K562 (cell line): Measurements from ENCODE around the gene BNIPL. TPM values are rescaled to one million over a fixed set of nuclear protein-coding genes. Genes with fewer than 3 reads are reported as not detected.
A peak's percentile ranks its signal among the peaks of the same experiment; 100 is the strongest.

ENCODE experiments used
- BHLHE40 ChIP-seq: IDR thresholded peaks from 2 replicates; pipeline ENCODE4 v1.6.1; 2011; ENCODE audit warnings: low read length, improper control_type of control experiment
- CAMTA2 ChIP-seq: fragments of 250-450 bp; sonication (Bioruptor Pico); conservative IDR thresholded peaks from 2 replicates; pipeline ENCODE4 v1.5.1; 2022
- CTCF ChIP-seq, 3 experiments: IDR thresholded peaks in 2 of 3; conservative IDR thresholded peaks in 1 of 3; 2 replicates each; pipeline ENCODE4 v1.5.1; 2011 to 2012; ENCODE audit warnings: low read length in 3 of 3, mild to moderate bottlenecking in 3 of 3, control low read depth in 2 of 3, improper control_type of control experiment in 1 of 3, inconsistent platforms in 1 of 3, low read depth in 1 of 3, mixed read lengths in 1 of 3, moderate library complexity in 1 of 3; ENCODE audit not compliant: insufficient read depth in 2 of 3
- E2F4 ChIP-seq: sonication (generic); formaldehyde crosslinking; IDR thresholded peaks from 2 replicates; pipeline ENCODE4 v1.8.0; 2022; ENCODE audit warnings: mild to moderate bottlenecking, low read depth, missing genetic modification reagents
- E2F8 ChIP-seq: fragments of 450-650 bp; IDR thresholded peaks from 2 replicates; pipeline ENCODE4 v1.7.1; 2018; ENCODE audit warnings: mild to moderate bottlenecking, low read depth; ENCODE audit not compliant: partially characterized antibody
- EHMT2 ChIP-seq: fragments of 450-650 bp; IDR thresholded peaks from 2 replicates; pipeline ENCODE4 v1.6.1; 2018; ENCODE audit warnings: antibody characterized with exemption
- GABPB2 ChIP-seq: fragments of 250-450 bp; sonication (Bioruptor Pico); conservative IDR thresholded peaks from 2 replicates; pipeline ENCODE4 v1.5.1; 2021; ENCODE audit warnings: mild to moderate bottlenecking
- HDAC2 ChIP-seq: fragments of 450-650 bp; IDR thresholded peaks from 2 replicates; pipeline ENCODE4 v1.6.1; 2016; ENCODE audit warnings: mild to moderate bottlenecking
- HLTF ChIP-seq: fragments of 450-650 bp; IDR thresholded peaks from 2 replicates; pipeline ENCODE4 v1.6.1; 2016
- LARP7 ChIP-seq: fragments of 450-650 bp; IDR thresholded peaks from 2 replicates; pipeline ENCODE4 v1.6.1; 2016
- MEF2D ChIP-seq: conservative IDR thresholded peaks from 2 replicates; pipeline ENCODE4 v1.6.1; 2016; ENCODE audit warnings: low read depth, missing genetic modification characterization, missing compliant biosample characterization
- PYGO2 ChIP-seq: fragments of 450-650 bp; IDR thresholded peaks from 2 replicates; pipeline ENCODE4 v1.6.1; 2016; ENCODE audit warnings: mild to moderate bottlenecking, missing genetic modification characterization, moderate library complexity, missing compliant biosample characterization
- RBM14 ChIP-seq: fragments of 200-400 bp; formaldehyde crosslinking; IDR thresholded peaks from 2 replicates; pipeline ENCODE4 v1.6.1; 2018; ENCODE audit warnings: low read depth, mild to moderate bottlenecking, low read length, moderate library complexity, borderline replicate concordance; ENCODE audit not compliant: insufficient read depth
- VEZF1 ChIP-seq: fragments of 200-800 bp; sonication (Bioruptor generic); IDR thresholded peaks from 2 replicates; pipeline ENCODE4 v1.6.1; 2017; ENCODE audit warnings: missing genetic modification characterization, missing compliant biosample characterization
- ZNF263 ChIP-seq: sonication (generic); formaldehyde crosslinking; IDR thresholded peaks from 2 replicates; pipeline ENCODE4 v1.8.0; 2022; ENCODE audit warnings: mild to moderate bottlenecking, missing genetic modification reagents, borderline replicate concordance
- ZNF444 ChIP-seq: fragments of 250-450 bp; sonication (Bioruptor Pico); IDR thresholded peaks from 2 replicates; pipeline ENCODE4 v1.4.0; 2020; ENCODE audit warnings: mild to moderate bottlenecking, moderate library complexity
- ZNF592 ChIP-seq: fragments of 450-650 bp; IDR thresholded peaks from 2 replicates; pipeline ENCODE4 v1.6.1; 2017; ENCODE audit warnings: antibody characterized with exemption, mild to moderate bottlenecking
- polyA plus RNA-seq, 8 experiments: library from polyadenylated mRNA; depleted of rRNA in 4 of 8; stranded (reverse) in 5 of 8; unstranded in 3 of 8; fragments of >200 nt; fragmentation: Nextera tagmentation in 2 of 8; fragmentation: Illumina TruSeq in 1 of 8; extraction: Ambion mirVana in 2 of 8; extraction: Trizol in 1 of 8; gene quantifications; 2 replicates each; pipeline versions ENCODE4 v1.2.1 to v1.2.3, GENCODE V29; 2011 to 2014; ENCODE audit warnings: inconsistent platforms in 1 of 8, missing spikeins in 1 of 8
- total RNA-seq, 7 experiments: library from RNA; depleted of rRNA in 6 of 7; stranded (reverse); fragments of >200 nt in 6 of 7; fragmentation: Illumina TruSeq in 2 of 7; extraction: Trizol in 2 of 7; gene quantifications; 2 replicates each; pipeline versions ENCODE4 v1.2.1 to v1.2.3, GENCODE V29; 2011 to 2021; ENCODE audit warnings: low replicate concordance in 1 of 7

Gene BNIPL
- total and polyA plus RNA-seq, 9 of the 15 experiments (the other 6 are each of a cell fraction or from before 2014, with no cell fraction given), result 0.08 to 1.4 (median 0.68) TPM

- TF ChIP-seq ZNF592 (no peak), E2F4 (CRISPR knock-in tag) (no peak), CAMTA2 (CRISPR knock-in tag) (no peak), HDAC2 (no peak), GABPB2 (no peak), BHLHE40 (0 out of 2 replicates have a peak, but pooled peaks have one; percentile 41), ZNF263 (CRISPR knock-in tag) (no peak; the same call in 1 of the 2 replicates), EHMT2 (peak; percentile 66), LARP7 (no peak), MEF2D (tag) (no peak), PYGO2 (no peak), E2F8 (no peak), VEZF1 (CRISPR knock-in tag) (peak; percentile 25; the same call in 1 of the 2 replicates), RBM14 (no peak), HLTF (no peak), CTCF (IDR thresholded peaks at IDR 0.05 in 2 of 3, conservative IDR thresholded peaks at IDR 0.05 in 1 of 3; ENCODE audit: insufficient read depth in 2 of 3, low read depth in 1 of 3, low read length in 3 of 3) (peak; percentile 90 to 92 (median 92)), ZNF444 (CRISPR knock-in tag) (no peak)
These were observed 11.7 kb upstream of the BNIPL start (continued) for GRCh38 chr1:151024540-151025146.
